A549 (cell line): Measurements from ENCODE around the gene COL19A1.

Experiments
- CEBPB ChIP-seq, 2 experiments: fragments of >200 bp in 1 of 2; sonication (Bioruptor Twin) in 1 of 2; formaldehyde crosslinking in 1 of 2; IDR thresholded peaks; 2 replicates each; pipeline ENCODE4 v1.6.1; 2012 to 2016
- CTCF ChIP-seq: fragments of >200 bp; sonication (Bioruptor Twin); formaldehyde crosslinking; IDR thresholded peaks from 3 replicates; pipeline ENCODE4 v1.5.1; 2016
- ESRRA ChIP-seq: fragments of 150-350 bp; IDR thresholded peaks from 2 replicates; pipeline ENCODE4 v1.6.1; 2014; ENCODE audit warnings: mild to moderate bottlenecking, low read length, borderline replicate concordance
- JUNB ChIP-seq: fragments of >200 bp; sonication (Bioruptor Twin); formaldehyde crosslinking; IDR thresholded peaks from 2 replicates; pipeline ENCODE4 v1.6.1; 2016
- MAX ChIP-seq: IDR thresholded peaks from 2 replicates; pipeline ENCODE4 v1.6.1; 2012
- MYC ChIP-seq: IDR thresholded peaks from 2 replicates; pipeline ENCODE4 v1.6.1; 2012; ENCODE audit warnings: mild to moderate bottlenecking, inconsistent platforms, low read length, improper control_type of control experiment, borderline replicate concordance
- PHF8 ChIP-seq: fragments of 200-600 bp; sonication (generic); IDR thresholded peaks from 2 replicates; pipeline ENCODE4 v1.6.1; 2016; ENCODE audit warnings: low read depth, mild to moderate bottlenecking, antibody characterized with exemption, moderate library complexity, borderline replicate concordance
- POLR2A ChIP-seq: IDR thresholded peaks from 2 replicates; pipeline ENCODE4 v1.6.1; 2012; ENCODE audit warnings: mild to moderate bottlenecking, low read length
- RAD21 ChIP-seq, 2 experiments: fragments of >200 bp in 1 of 2; sonication (Bioruptor Twin) in 1 of 2; formaldehyde crosslinking in 1 of 2; IDR thresholded peaks in 1 of 2; conservative IDR thresholded peaks in 1 of 2; 2 replicates in 1 of 2; 3 replicates in 1 of 2; pipeline ENCODE4 v1.6.1; 2012 to 2018; ENCODE audit warnings: inconsistent platforms in 1 of 2
- REST ChIP-seq: fragments of 200-600 bp; sonication (generic); IDR thresholded peaks from 2 replicates; pipeline ENCODE4 v1.6.1; 2016; ENCODE audit warnings: antibody characterized with exemption, mild to moderate bottlenecking, moderate library complexity

GRCh38 chr6:69957985-69958559 is 91.7 kb downstream of the COL19A1 start:
- TF ChIP-seq REST (no peak), CTCF (no peak), MYC (no peak), POLR2A (no peak), RAD21 (conservative IDR thresholded peaks at IDR 0.05 in 1 of 2, IDR thresholded peaks at IDR 0.05 in 1 of 2) (no peak), ESRRA (no peak), PHF8 (no peak), JUNB (no peak), CEBPB (IDR thresholded peaks at IDR 0.05) (no peak), MAX (no peak)
